PC-3 (cell line): ENCODE results near the gene MYLK2. TPM values are rescaled to one million over a fixed set of nuclear protein-coding genes. Genes with fewer than 3 reads are reported as not detected.

ENCODE experiments used
- ATAC-seq: fragments of 200-7000 bp; cut with Tn5 transposase; 2 replicates; pipeline ENCODE4 v1.9.1; 2020; ENCODE audit warnings: mild to moderate bottlenecking, moderate library complexity
- BruUV-seq: library from RNA; stranded (reverse); fragments of 400-500 nt; replicated peaks from 2 replicates; lab custom pipeline; 2021; lab: Mats Ljungman, UMichigan
- CTCF ChIA-PET: fragments of 300-600 bp; sonication (Branson Sonifier 250); formaldehyde crosslinking; loops from one replicate; lab custom pipeline; 2022; ENCODE audit warnings: antibody characterized with exemption; lab: Charles Lee
- POLR2A ChIA-PET: fragments of 300-600 bp; sonication (Branson Sonifier 250); formaldehyde crosslinking; loops from one replicate; lab custom pipeline; 2022; ENCODE audit warnings: antibody characterized with exemption; ENCODE audit not compliant: unreplicated experiment; lab: Charles Lee
- DNase-seq: peaks from one replicate; pipeline ENCODE4 v3.0.0-alpha.2; 2015
- H2AFZ ChIP-seq: fragments of 300-600 bp; sonication (generic); 2 replicates; pipeline ENCODE4 v1.6.0; 2016; ENCODE audit warnings: antibody characterized with exemption, low read length
- H3F3A ChIP-seq: fragments of 300-600 bp; sonication (generic); one replicate; pipeline ENCODE4 v1.6.0; 2017; ENCODE audit warnings: antibody characterized with exemption, low read length, control low read depth, mild to moderate bottlenecking; ENCODE audit not compliant: unreplicated experiment
- H3K27ac ChIP-seq: fragments of 300-600 bp; sonication (generic); 2 replicates; pipeline ENCODE4 v1.5.1; 2016; ENCODE audit warnings: mild to moderate bottlenecking, low read length
- H3K27me3 ChIP-seq: fragments of 300-600 bp; sonication (generic); 2 replicates; pipeline ENCODE4 v1.6.1; 2016; ENCODE audit warnings: low read length, mixed read lengths
- H3K36me3 ChIP-seq: fragments of 300-600 bp; sonication (generic); 2 replicates; pipeline ENCODE4 v1.6.1; 2016; ENCODE audit warnings: low read depth, mixed run types, low read length, mixed read lengths
- H3K4me1 ChIP-seq: fragments of 300-600 bp; sonication (generic); 2 replicates; pipeline ENCODE4 v1.5.1; 2016; ENCODE audit warnings: low read length; ENCODE audit not compliant: insufficient read depth
- H3K4me2 ChIP-seq: fragments of 300-600 bp; sonication (generic); 2 replicates; pipeline ENCODE4 v1.6.0; 2016; ENCODE audit warnings: low read length
- H3K4me3 ChIP-seq: fragments of 300-600 bp; sonication (generic); 2 replicates; pipeline ENCODE4 v1.5.1; 2016; ENCODE audit warnings: mild to moderate bottlenecking, low read length, mixed read lengths
- H3K79me2 ChIP-seq: fragments of 300-600 bp; sonication (generic); 2 replicates; pipeline ENCODE4 v1.6.1; 2017; ENCODE audit warnings: low read length, mixed read lengths
- H3K9ac ChIP-seq: fragments of 300-600 bp; sonication (generic); 2 replicates; pipeline ENCODE4 v1.6.0; 2016; ENCODE audit warnings: mild to moderate bottlenecking, low read length
- H3K9me2 ChIP-seq: fragments of 300-600 bp; sonication (generic); replicated peaks from 2 replicates; pipeline ENCODE4 v1.6.1; 2016; ENCODE audit warnings: mixed run types, low read length, mixed read lengths
- H3K9me3 ChIP-seq: fragments of 300-600 bp; sonication (generic); 2 replicates; pipeline ENCODE4 v1.6.1; 2016; ENCODE audit warnings: low read length, mixed read lengths
- H4K20me1 ChIP-seq: fragments of 300-600 bp; sonication (generic); 2 replicates; pipeline ENCODE4 v1.6.1; 2016; ENCODE audit warnings: low read length, mixed read lengths
- EZH2 ChIP-seq: fragments of 300-600 bp; sonication (generic); IDR thresholded peaks from one replicate; pipeline ENCODE4 v1.6.1; 2017; ENCODE audit warnings: antibody characterized with exemption, mild to moderate bottlenecking, low read length; ENCODE audit not compliant: unreplicated experiment
- EZH2phosphoT487 ChIP-seq: fragments of 300-600 bp; sonication (generic); IDR thresholded peaks from 2 replicates; pipeline ENCODE4 v1.6.1; 2018; ENCODE audit warnings: mild to moderate bottlenecking, antibody characterized with exemption, low read length, borderline replicate concordance
- intact Hi-C: fragments of 100-400 bp; cut with micrococcal nuclease; formaldehyde crosslinking; loops from 2 replicates; pipeline ENCODE4 v1.9.0; 2023
- total RNA-seq: library from RNA; depleted of rRNA; stranded (reverse); fragments of >200 nt; gene quantifications from 2 replicates; pipeline ENCODE4 v1.2.3, GENCODE V29; 2014
- TF ChIP-seq, protein P1 (sequence below): fragments of 300-600 bp; sonication (generic); conservative IDR thresholded peaks from 2 replicates; pipeline ENCODE4 v1.5.1; 2017; ENCODE audit warnings: antibody characterized with exemption, low read depth, mild to moderate bottlenecking, low read length

Gene MYLK2
- total RNA-seq, 1 experiment from 2014 or later: 1.7 TPM

DNA sequence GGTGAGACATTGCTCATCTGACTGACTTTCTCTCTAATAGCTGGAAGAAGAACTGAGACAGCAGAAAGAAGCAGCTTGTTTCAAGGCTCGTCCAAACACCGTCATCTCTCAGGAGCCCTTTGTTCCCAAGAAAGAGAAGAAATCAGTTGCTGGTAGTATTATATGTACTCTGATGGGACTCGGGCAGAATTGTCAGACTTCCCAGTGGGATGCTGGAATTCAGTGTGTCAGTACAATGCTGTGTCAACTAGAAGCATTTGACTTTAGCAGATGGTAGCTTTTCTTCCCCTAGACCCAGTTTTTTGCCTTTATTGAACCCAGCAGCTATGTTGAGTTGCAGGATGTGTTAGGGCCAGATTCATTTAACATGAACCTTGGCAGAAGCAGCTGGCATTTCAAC lies 21.8 kb upstream of the MYLK2 start:
- Histone ChIP-seq H3K4me3 (no peak overlapping the region), H3K9me3 (no peaks in the 10 kb centered on the region), H3K27me3 (no peaks in the 10 kb centered on the region), H3K36me3 (peaks cover 80% of the 10 kb centered on the region), H2AFZ (no peak overlapping the region), H3K9me2 (no peaks in the 10 kb centered on the region), H3F3A (peaks cover 8% of the 10 kb centered on the region), H3K79me2 (no peaks in the 10 kb centered on the region), H3K4me1 (no peaks in the 10 kb centered on the region), H3K4me2 (no peak overlapping the region), H3K9ac (no peak overlapping the region), H3K27ac (no peak overlapping the region), H4K20me1 (no peaks in the 10 kb centered on the region)
- intact Hi-C loops: no loop called here
- ChIA-PET CTCF (no interaction called here), POLR2A (no interaction called here)
- no peak for DNase-seq
- TF ChIP-seq, protein P1, sequence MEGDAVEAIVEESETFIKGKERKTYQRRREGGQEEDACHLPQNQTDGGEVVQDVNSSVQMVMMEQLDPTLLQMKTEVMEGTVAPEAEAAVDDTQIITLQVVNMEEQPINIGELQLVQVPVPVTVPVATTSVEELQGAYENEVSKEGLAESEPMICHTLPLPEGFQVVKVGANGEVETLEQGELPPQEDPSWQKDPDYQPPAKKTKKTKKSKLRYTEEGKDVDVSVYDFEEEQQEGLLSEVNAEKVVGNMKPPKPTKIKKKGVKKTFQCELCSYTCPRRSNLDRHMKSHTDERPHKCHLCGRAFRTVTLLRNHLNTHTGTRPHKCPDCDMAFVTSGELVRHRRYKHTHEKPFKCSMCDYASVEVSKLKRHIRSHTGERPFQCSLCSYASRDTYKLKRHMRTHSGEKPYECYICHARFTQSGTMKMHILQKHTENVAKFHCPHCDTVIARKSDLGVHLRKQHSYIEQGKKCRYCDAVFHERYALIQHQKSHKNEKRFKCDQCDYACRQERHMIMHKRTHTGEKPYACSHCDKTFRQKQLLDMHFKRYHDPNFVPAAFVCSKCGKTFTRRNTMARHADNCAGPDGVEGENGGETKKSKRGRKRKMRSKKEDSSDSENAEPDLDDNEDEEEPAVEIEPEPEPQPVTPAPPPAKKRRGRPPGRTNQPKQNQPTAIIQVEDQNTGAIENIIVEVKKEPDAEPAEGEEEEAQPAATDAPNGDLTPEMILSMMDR: no peak
- TF ChIP-seq EZH2phosphoT487: no peak
- no peak for TF ChIP-seq EZH2
- BruUV-seq: no TSS peak
- ATAC-seq: no peak

DNA sequence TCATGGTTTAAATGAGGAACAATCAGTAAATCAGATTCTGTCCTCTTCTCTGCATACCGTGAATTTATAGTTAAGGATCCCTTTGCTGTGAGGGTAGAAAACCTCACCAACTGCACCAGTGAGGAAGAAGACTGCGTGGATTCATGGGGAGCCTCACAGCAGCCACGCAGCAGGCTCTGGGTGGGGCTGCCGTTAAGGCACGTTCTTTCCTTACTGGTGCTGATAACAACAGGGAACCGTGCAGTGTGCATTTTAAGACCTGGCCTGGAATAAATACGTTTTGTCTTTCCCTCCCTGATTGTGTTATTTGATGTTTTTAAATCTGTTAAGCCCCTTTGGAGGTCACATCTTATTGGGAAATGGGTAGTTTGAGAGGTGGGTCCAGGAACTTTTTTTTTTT lies 17.6 kb upstream of the MYLK2 start:
- no TSS peak for BruUV-seq
- TF ChIP-seq, protein P1: no peak
- TF ChIP-seq EZH2: no peak
- TF ChIP-seq EZH2phosphoT487: no peak
- H3K36me3 ChIP-seq: peaks cover 74% of the 10 kb centered on the region

DNA sequence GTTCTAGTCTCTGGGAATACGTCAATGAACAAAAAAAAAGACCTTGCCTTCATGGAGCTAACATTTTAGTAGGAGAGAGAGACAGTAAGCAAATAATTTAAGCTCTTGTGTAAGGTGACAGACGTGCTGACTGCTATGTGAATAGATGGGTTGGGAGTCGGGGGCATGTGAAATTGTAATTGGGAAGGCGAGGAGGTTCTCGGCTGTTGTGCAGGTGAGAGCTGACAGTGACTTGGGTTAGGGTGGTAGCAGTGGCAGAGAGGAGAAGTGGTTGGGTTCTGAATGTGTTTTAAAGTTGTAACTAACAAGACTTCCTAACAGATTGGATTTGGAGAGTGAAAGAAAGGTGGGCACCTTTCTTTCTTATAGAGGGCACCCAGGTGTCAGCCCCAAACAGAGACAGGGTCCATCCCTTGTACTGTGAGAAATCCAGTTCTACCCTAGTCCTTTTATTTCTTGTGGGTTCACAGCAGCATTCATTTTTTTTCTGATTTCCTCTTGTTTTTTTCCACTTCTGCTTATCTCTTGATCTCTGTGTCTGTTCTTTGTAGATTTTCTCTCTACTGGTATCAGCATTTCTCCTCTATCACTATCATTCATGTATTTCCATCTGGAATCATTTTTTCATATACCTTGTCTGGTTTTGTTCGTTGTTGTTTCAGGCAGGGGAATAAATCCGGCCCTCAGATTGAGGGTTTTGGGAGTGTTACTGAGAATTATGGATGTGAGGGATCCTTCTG lies 15.4 kb upstream of the MYLK2 start:
- TF ChIP-seq EZH2phosphoT487 (no peak), EZH2 (no peak)
- TF ChIP-seq, protein P1: no peak
- H3K36me3 ChIP-seq: peaks cover 64% of the 10 kb centered on the region
- no peak for DNase-seq
- H2AFZ ChIP-seq: no peak overlapping the region
- no peaks in the 10 kb centered on the region for H3K79me2 ChIP-seq
- no peak overlapping the region for H3K4me2 ChIP-seq
- no peaks in the 10 kb centered on the region for H3F3A ChIP-seq
- ChIA-PET POLR2A (no interaction called here), CTCF (no interaction called here)
- no peak overlapping the region for H3K9ac ChIP-seq
- no peak overlapping the region for H3K27ac ChIP-seq
- no peak overlapping the region for H3K4me3 ChIP-seq
- intact Hi-C loops: no loop called here
- ATAC-seq: no peak
- H3K9me3 ChIP-seq: no peaks in the 10 kb centered on the region
- BruUV-seq: no TSS peak
- H3K9me2 ChIP-seq: no peaks in the 10 kb centered on the region
- H3K27me3 ChIP-seq: no peaks in the 10 kb centered on the region
- no peaks in the 10 kb centered on the region for H3K4me1 ChIP-seq
- H4K20me1 ChIP-seq: no peaks in the 10 kb centered on the region

More for the DNA sequence above, 17.6 kb upstream of the MYLK2 start:
- ChIA-PET POLR2A (no interaction called here), CTCF (no interaction called here)
- DNase-seq: no peak
- Histone ChIP-seq H2AFZ (no peak overlapping the region), H3K9me3 (no peaks in the 10 kb centered on the region), H3K4me3 (no peak overlapping the region), H3K4me1 (no peaks in the 10 kb centered on the region), H3K9me2 (no peaks in the 10 kb centered on the region), H3K79me2 (no peaks in the 10 kb centered on the region), H3F3A (no peaks in the 10 kb centered on the region), H3K9ac (no peak overlapping the region), H3K27ac (no peak overlapping the region), H4K20me1 (no peaks in the 10 kb centered on the region), H3K27me3 (no peaks in the 10 kb centered on the region), H3K4me2 (no peak overlapping the region)
- intact Hi-C loops: no loop called here
- no peak for ATAC-seq
